GM23338 (cell line): ENCODE data around the gene PDGFC. TPM values are rescaled to one million over a fixed set of nuclear protein-coding genes. Genes with fewer than 3 reads are reported as not detected.

ENCODE experiments used
- ATAC-seq: fragments of 200-7000 bp; cut with Tn5 transposase; 3 replicates; pipeline ENCODE4 v1.9.1; 2020
- DNase-seq: peaks from one replicate; pipeline ENCODE4 v3.0.0-alpha.2; 2015; ENCODE audit warnings: low spot score
- H2AFZ ChIP-seq: fragments of 200-600 bp; sonication (generic); 2 replicates; pipeline ENCODE4 v1.8.0; 2016; ENCODE audit warnings: antibody characterized with exemption, mild to moderate bottlenecking, moderate library complexity
- H3F3A ChIP-seq: fragments of 200-600 bp; sonication (generic); replicated peaks from 2 replicates; pipeline ENCODE4 v1.8.0; 2017; ENCODE audit warnings: antibody characterized with exemption, mixed run types, low read depth
- H3K27ac ChIP-seq: fragments of 200-600 bp; sonication (generic); 2 replicates; pipeline ENCODE4 v1.6.1; 2016; ENCODE audit warnings: low read depth
- H3K27me3 ChIP-seq: fragments of 200-600 bp; sonication (generic); 2 replicates; pipeline ENCODE4 v1.8.0; 2016; ENCODE audit warnings: mild to moderate bottlenecking, mixed run types, moderate library complexity; ENCODE audit not compliant: insufficient read depth
- H3K36me3 ChIP-seq: fragments of 200-600 bp; sonication (generic); 2 replicates; pipeline ENCODE4 v1.8.0; 2016; ENCODE audit warnings: mild to moderate bottlenecking; ENCODE audit not compliant: insufficient read depth
- H3K4me1 ChIP-seq: fragments of 200-600 bp; sonication (generic); 2 replicates; pipeline ENCODE4 v1.8.0; 2016; ENCODE audit warnings: mild to moderate bottlenecking, moderate library complexity; ENCODE audit not compliant: insufficient read depth
- H3K4me2 ChIP-seq: fragments of 200-600 bp; sonication (generic); 2 replicates; pipeline ENCODE4 v1.7.1; 2017; ENCODE audit warnings: mixed run types
- H3K4me3 ChIP-seq: fragments of 200-600 bp; sonication (generic); 2 replicates; pipeline ENCODE4 v1.6.1; 2016; ENCODE audit warnings: mixed run types
- H3K79me2 ChIP-seq: fragments of 200-600 bp; sonication (generic); replicated peaks from 2 replicates; pipeline ENCODE4 v1.8.0; 2017; ENCODE audit warnings: mild to moderate bottlenecking; ENCODE audit not compliant: insufficient read depth
- H3K9me2 ChIP-seq: fragments of 200-600 bp; sonication (generic); 2 replicates; pipeline ENCODE4 v1.8.0; 2017; ENCODE audit not compliant: insufficient read depth
- H4K20me1 ChIP-seq: fragments of 200-600 bp; sonication (generic); replicated peaks from 2 replicates; pipeline ENCODE4 v1.8.0; 2017; ENCODE audit warnings: mild to moderate bottlenecking; ENCODE audit not compliant: insufficient read depth
- H3K27ac Mint-ChIP-seq: 2 replicates; pipeline ENCODE4 v1.8.0; 2020; ENCODE audit warnings: inconsistent platforms, mild to moderate bottlenecking, moderate library complexity, mixed read lengths
- H3K27me3 Mint-ChIP-seq: 3 replicates; pipeline ENCODE4 v1.8.0; 2022; ENCODE audit warnings: low read depth, mild to moderate bottlenecking, moderate library complexity, mixed read lengths, inconsistent platforms; ENCODE audit not compliant: insufficient read depth, poor library complexity
- H3K36me3 Mint-ChIP-seq: 3 replicates; pipeline ENCODE4 v1.8.0; 2021; ENCODE audit warnings: low read depth, mild to moderate bottlenecking, inconsistent platforms, moderate library complexity, mixed read lengths
- H3K4me1 Mint-ChIP-seq: 3 replicates; pipeline ENCODE4 v1.8.0; 2020; ENCODE audit warnings: mild to moderate bottlenecking, inconsistent platforms, mixed read lengths
- H3K4me3 Mint-ChIP-seq: 3 replicates; pipeline ENCODE4 v1.8.0; 2021; ENCODE audit warnings: moderate library complexity, mild to moderate bottlenecking, inconsistent platforms, mixed read lengths
- H3K9me3 Mint-ChIP-seq: 3 replicates; pipeline ENCODE4 v1.8.0; 2020; ENCODE audit warnings: moderate library complexity, mild to moderate bottlenecking, inconsistent platforms, mixed read lengths
- CREB1 ChIP-seq: fragments of 250-450 bp; sonication (Bioruptor Pico); IDR thresholded peaks from 2 replicates; pipeline ENCODE4 v1.5.0; 2020; ENCODE audit warnings: low read depth, mild to moderate bottlenecking, moderate library complexity
- CTCF ChIP-seq, 2 experiments: fragments of 200-600 bp in 1 of 2; sonication (generic) in 1 of 2; conservative IDR thresholded peaks; 2 replicates each; pipeline versions ENCODE4 v1.5.1 to v1.6.1; 2016 to 2017; ENCODE audit warnings: antibody characterized with exemption in 2 of 2, low read depth in 2 of 2, mild to moderate bottlenecking in 2 of 2, moderate library complexity in 1 of 2
- ETS1 ChIP-seq: IDR thresholded peaks from 2 replicates; pipeline ENCODE4 v1.6.1; 2016; ENCODE audit warnings: antibody characterized with exemption
- EZH2 ChIP-seq: fragments of 200-600 bp; sonication (generic); IDR thresholded peaks from one replicate; pipeline ENCODE4 v1.8.0; 2017; ENCODE audit warnings: antibody characterized with exemption, mild to moderate bottlenecking, low read depth; ENCODE audit not compliant: unreplicated experiment
- EZH2phosphoT487 ChIP-seq: fragments of 200-600 bp; sonication (generic); IDR thresholded peaks from one replicate; pipeline ENCODE4 v1.8.1; 2018; ENCODE audit warnings: antibody characterized with exemption; ENCODE audit not compliant: unreplicated experiment
- JUNB ChIP-seq: IDR thresholded peaks from one replicate; pipeline ENCODE4 v1.6.1; 2016; ENCODE audit warnings: antibody characterized with exemption; ENCODE audit not compliant: unreplicated experiment
- NANOG ChIP-seq: IDR thresholded peaks from 2 replicates; pipeline ENCODE4 v1.6.1; 2016; ENCODE audit warnings: antibody characterized with exemption, borderline replicate concordance
- POLR2AphosphoS5 ChIP-seq: IDR thresholded peaks from 2 replicates; pipeline ENCODE4 v1.6.1; 2016; ENCODE audit warnings: antibody characterized with exemption, low read depth
- REST ChIP-seq: IDR thresholded peaks from one replicate; pipeline ENCODE4 v1.6.1; 2018; ENCODE audit warnings: antibody characterized with exemption; ENCODE audit not compliant: unreplicated experiment
- STAT1 ChIP-seq: IDR thresholded peaks from one replicate; pipeline ENCODE4 v1.6.1; 2016; ENCODE audit warnings: antibody characterized with exemption; ENCODE audit not compliant: unreplicated experiment
- ZNF114 ChIP-seq: fragments of 250-450 bp; sonication (Bioruptor Pico); IDR thresholded peaks from 2 replicates; pipeline ENCODE4 v1.5.0; 2020; ENCODE audit warnings: mild to moderate bottlenecking, moderate library complexity
- ZNF331 ChIP-seq: fragments of 250-450 bp; sonication (Bioruptor Pico); IDR thresholded peaks from 2 replicates; pipeline ENCODE4 v1.5.0; 2020; ENCODE audit warnings: low read depth, mild to moderate bottlenecking, moderate library complexity
- polyA plus RNA-seq: library from polyadenylated mRNA; unstranded; fragments of >200 nt; fragmentation: Nextera tagmentation; extraction: Ambion mirVana; gene quantifications from 2 replicates; pipeline ENCODE4 v1.2.1, GENCODE V29; 2016
- total RNA-seq: library from RNA; depleted of rRNA; stranded (reverse); fragments of >200 nt; shearing (Covaris generic); gene quantifications from 2 replicates; pipeline ENCODE4 v1.2.3, GENCODE V29; 2014
- TF ChIP-seq, protein P1 (sequence below): fragments of 250-450 bp; sonication (Bioruptor Pico); IDR thresholded peaks from 2 replicates; pipeline ENCODE4 v1.5.0; 2020; ENCODE audit warnings: mild to moderate bottlenecking, moderate library complexity

PDGFC gene
- total and polyA plus RNA-seq, 2 experiments from 2014 or later = 1.3 to 3.4 TPM

DNA sequence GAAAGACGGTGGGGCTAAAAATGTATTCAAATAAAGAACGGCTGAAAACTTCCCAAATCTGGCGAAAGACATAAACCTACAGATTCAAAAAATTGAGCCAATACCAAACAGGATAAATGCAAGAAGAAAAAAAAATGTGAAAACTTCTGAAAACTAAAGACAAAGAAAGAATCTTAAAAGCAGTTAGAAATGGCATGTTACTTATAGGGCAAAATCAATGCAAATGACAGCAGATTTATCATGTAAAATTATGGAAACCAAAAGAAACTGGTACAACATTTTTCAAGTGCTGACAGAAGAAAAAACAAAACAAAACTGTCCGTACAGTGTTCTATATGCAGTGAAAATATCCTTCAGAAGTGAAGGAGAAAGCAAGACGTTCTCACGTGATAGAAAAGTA lies 239.0 kb downstream of the PDGFC start:
- H2AFZ ChIP-seq = no peak overlapping the region
- H3F3A ChIP-seq = no peaks in the 10 kb centered on the region
- no peaks in the 10 kb centered on the region for H3K36me3 ChIP-seq
- TF ChIP-seq ZNF331 (CRISPR knock-in tag) (no peak), NANOG (no peak), ETS1 (no peak), ZNF114 (CRISPR knock-in tag) (no peak), POLR2AphosphoS5 (no peak), STAT1 (no peak), EZH2phosphoT487 (no peak), CTCF (conservative IDR thresholded peaks at IDR 0.05; ENCODE audit: low read depth in 2 of 2) (no peak), REST (no peak), CREB1 (CRISPR knock-in tag) (no peak), EZH2 (no peak), JUNB (no peak)
- TF ChIP-seq, protein P1, sequence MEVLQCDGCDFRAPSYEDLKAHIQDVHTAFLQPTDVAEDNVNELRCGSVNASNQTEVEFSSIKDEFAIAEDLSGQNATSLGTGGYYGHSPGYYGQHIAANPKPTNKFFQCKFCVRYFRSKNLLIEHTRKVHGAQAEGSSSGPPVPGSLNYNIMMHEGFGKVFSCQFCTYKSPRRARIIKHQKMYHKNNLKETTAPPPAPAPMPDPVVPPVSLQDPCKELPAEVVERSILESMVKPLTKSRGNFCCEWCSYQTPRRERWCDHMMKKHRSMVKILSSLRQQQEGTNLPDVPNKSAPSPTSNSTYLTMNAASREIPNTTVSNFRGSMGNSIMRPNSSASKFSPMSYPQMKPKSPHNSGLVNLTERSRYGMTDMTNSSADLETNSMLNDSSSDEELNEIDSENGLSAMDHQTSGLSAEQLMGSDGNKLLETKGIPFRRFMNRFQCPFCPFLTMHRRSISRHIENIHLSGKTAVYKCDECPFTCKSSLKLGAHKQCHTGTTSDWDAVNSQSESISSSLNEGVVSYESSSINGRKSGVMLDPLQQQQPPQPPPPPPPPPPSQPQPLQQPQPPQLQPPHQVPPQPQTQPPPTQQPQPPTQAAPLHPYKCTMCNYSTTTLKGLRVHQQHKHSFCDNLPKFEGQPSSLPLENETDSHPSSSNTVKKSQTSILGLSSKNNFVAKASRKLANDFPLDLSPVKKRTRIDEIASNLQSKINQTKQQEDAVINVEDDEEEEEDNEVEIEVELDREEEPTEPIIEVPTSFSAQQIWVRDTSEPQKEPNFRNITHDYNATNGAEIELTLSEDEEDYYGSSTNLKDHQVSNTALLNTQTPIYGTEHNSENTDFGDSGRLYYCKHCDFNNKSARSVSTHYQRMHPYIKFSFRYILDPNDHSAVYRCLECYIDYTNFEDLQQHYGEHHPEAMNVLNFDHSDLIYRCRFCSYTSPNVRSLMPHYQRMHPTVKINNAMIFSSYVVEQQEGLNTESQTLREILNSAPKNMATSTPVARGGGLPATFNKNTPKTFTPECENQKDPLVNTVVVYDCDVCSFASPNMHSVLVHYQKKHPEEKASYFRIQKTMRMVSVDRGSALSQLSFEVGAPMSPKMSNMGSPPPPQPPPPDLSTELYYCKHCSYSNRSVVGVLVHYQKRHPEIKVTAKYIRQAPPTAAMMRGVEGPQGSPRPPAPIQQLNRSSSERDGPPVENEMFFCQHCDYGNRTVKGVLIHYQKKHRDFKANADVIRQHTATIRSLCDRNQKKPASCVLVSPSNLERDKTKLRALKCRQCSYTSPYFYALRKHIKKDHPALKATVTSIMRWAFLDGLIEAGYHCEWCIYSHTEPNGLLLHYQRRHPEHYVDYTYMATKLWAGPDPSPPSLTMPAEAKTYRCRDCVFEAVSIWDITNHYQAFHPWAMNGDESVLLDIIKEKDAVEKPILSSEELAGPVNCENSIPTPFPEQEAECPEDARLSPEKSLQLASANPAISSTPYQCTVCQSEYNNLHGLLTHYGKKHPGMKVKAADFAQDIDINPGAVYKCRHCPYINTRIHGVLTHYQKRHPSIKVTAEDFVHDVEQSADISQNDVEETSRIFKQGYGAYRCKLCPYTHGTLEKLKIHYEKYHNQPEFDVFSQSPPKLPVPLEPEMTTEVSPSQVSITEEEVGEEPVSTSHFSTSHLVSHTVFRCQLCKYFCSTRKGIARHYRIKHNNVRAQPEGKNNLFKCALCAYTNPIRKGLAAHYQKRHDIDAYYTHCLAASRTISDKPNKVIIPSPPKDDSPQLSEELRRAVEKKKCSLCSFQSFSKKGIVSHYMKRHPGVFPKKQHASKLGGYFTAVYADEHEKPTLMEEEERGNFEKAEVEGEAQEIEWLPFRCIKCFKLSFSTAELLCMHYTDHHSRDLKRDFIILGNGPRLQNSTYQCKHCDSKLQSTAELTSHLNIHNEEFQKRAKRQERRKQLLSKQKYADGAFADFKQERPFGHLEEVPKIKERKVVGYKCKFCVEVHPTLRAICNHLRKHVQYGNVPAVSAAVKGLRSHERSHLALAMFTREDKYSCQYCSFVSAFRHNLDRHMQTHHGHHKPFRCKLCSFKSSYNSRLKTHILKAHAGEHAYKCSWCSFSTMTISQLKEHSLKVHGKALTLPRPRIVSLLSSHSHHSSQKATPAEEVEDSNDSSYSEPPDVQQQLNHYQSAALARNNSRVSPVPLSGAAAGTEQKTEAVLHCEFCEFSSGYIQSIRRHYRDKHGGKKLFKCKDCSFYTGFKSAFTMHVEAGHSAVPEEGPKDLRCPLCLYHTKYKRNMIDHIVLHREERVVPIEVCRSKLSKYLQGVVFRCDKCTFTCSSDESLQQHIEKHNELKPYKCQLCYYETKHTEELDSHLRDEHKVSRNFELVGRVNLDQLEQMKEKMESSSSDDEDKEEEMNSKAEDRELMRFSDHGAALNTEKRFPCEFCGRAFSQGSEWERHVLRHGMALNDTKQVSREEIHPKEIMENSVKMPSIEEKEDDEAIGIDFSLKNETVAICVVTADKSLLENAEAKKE (CRISPR knock-in tag) = no peak
- DNase-seq (no peak), ATAC-seq (no peak)
- peaks cover 5% of the 10 kb centered on the region; the same call in 2 of the 3 replicates for H3K4me1 Mint-ChIP-seq
- H3K27me3 ChIP-seq = no peaks in the 10 kb centered on the region
- H3K4me1 ChIP-seq = peaks cover 7% of the 10 kb centered on the region; the same call in 1 of the 2 replicates
- no peak overlapping the region for H3K4me3 ChIP-seq
- no peak overlapping the region for H3K4me3 Mint-ChIP-seq
- H3K9me2 ChIP-seq = no peaks in the 10 kb centered on the region
- H3K36me3 Mint-ChIP-seq = peaks cover 21% of the 10 kb centered on the region; the same call in 2 of the 3 replicates
- H3K27ac ChIP-seq = no peak overlapping the region
- no peak overlapping the region for H3K4me2 ChIP-seq
- H4K20me1 ChIP-seq = no peaks in the 10 kb centered on the region
- no peaks in the 10 kb centered on the region for H3K79me2 ChIP-seq
- H3K27ac Mint-ChIP-seq = no peak overlapping the region
- H3K9me3 Mint-ChIP-seq = peaks cover 30% of the 10 kb centered on the region
- no peaks in the 10 kb centered on the region for H3K27me3 Mint-ChIP-seq
